Fibroblast of lung (primary cell): ENCODE measurements around the gene SEMA3B.

Source experiments
- CTCF ChIP-seq, 2 donors: IDR thresholded peaks in 1 of 2; conservative IDR thresholded peaks in 1 of 2; 1 replicate in 1 of 2; 2 replicates in 1 of 2; pipeline ENCODE4 v1.5.1; 2011 to 2012; ENCODE audit warnings: low read length in 2 of 2, control low read depth in 1 of 2, inconsistent platforms in 1 of 2, low read depth in 1 of 2, mild to moderate bottlenecking in 1 of 2
- EZH2 ChIP-seq: IDR thresholded peaks from 2 replicates; pipeline ENCODE4 v1.5.1; 2012; ENCODE audit warnings: low read length, control low read depth, mild to moderate bottlenecking; ENCODE audit errors: missing control alignments

GRCh38 chr3:50286322-50287227 lies 17.6 kb downstream of the SEMA3B start:
- TF ChIP-seq CTCF (conservative IDR thresholded peaks at IDR 0.05 in 1 of 2, IDR thresholded peaks at IDR 0.05 in 1 of 2; ENCODE audit: low read depth in 1 of 2, low read length in 2 of 2) (no peak), EZH2 (no peak)
